22Rv1 (cell line): ENCODE results near the gene SLC25A26.

Experiments
- ZFX ChIP-seq: fragments of 450-650 bp; IDR thresholded peaks from 2 replicates; pipeline ENCODE4 v1.6.1; 2017; ENCODE audit warnings: antibody characterized with exemption, borderline replicate concordance
- TF ChIP-seq, protein P1 (sequence below): fragments of 450-650 bp; IDR thresholded peaks from 2 replicates; pipeline ENCODE4 v1.5.1; 2017; ENCODE audit warnings: mild to moderate bottlenecking

DNA sequence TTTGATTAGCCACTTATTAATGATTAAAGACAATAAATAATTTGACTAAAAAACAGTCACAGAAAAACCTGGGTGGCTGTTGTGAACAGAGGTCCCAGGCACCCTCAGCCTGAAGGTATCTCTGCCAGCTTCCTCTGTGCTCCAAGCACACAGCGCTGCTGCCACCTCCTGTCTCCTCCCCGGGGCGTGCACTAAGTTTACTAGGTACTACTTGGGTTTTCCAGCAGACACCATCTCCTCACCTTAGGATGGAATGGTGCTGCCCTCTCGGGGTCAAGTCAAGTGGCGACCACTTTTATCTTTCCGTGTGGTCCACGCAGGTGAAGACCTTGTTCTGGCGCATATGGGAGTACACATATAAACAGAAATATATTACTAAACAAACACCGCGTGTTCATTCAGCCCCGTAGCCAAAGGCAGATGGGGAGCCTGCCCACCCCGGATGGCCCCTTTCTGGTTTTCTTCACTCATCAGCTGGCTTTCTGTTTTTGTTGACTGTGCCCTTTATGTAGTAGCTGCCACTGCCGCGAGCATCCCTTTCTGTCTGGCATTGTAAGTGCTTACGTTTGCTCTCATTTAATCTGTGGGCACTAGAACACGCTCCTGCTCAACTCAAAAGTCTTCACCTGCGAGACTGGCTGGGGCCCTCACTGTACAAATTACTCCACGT is 152.0 kb downstream of the SLC25A26 start:
- TF ChIP-seq, protein P1, sequence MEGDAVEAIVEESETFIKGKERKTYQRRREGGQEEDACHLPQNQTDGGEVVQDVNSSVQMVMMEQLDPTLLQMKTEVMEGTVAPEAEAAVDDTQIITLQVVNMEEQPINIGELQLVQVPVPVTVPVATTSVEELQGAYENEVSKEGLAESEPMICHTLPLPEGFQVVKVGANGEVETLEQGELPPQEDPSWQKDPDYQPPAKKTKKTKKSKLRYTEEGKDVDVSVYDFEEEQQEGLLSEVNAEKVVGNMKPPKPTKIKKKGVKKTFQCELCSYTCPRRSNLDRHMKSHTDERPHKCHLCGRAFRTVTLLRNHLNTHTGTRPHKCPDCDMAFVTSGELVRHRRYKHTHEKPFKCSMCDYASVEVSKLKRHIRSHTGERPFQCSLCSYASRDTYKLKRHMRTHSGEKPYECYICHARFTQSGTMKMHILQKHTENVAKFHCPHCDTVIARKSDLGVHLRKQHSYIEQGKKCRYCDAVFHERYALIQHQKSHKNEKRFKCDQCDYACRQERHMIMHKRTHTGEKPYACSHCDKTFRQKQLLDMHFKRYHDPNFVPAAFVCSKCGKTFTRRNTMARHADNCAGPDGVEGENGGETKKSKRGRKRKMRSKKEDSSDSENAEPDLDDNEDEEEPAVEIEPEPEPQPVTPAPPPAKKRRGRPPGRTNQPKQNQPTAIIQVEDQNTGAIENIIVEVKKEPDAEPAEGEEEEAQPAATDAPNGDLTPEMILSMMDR = peak; percentile 25
- no peak for TF ChIP-seq ZFX
